KMS-11 (cell line): ENCODE data around the gene NOC4L.

Source experiments
- H2AFZ ChIP-seq: fragments of 200-600 bp; sonication (generic); 2 replicates; pipeline ENCODE4 v1.6.1; 2016; ENCODE audit warnings: antibody characterized with exemption, mixed run types, low read depth
- H3K27ac ChIP-seq: fragments of 200-600 bp; sonication (generic); 2 replicates; pipeline ENCODE4 v1.6.1; 2016; ENCODE audit warnings: mild to moderate bottlenecking, mixed run types
- H3K27me3 ChIP-seq: fragments of 200-600 bp; sonication (generic); 2 replicates; pipeline ENCODE4 v1.6.1; 2017; ENCODE audit warnings: mild to moderate bottlenecking, low read depth, mixed run types, moderate library complexity; ENCODE audit not compliant: insufficient read depth
- H3K36me3 ChIP-seq: fragments of 200-600 bp; sonication (generic); 2 replicates; pipeline ENCODE4 v1.6.1; 2017; ENCODE audit warnings: mild to moderate bottlenecking, mixed run types; ENCODE audit not compliant: insufficient read depth
- H3K4me1 ChIP-seq: fragments of 200-600 bp; sonication (generic); 2 replicates; pipeline ENCODE4 v1.6.1; 2016; ENCODE audit warnings: mild to moderate bottlenecking, low read depth, mixed run types; ENCODE audit not compliant: poor library complexity, severe bottlenecking
- H3K4me2 ChIP-seq: fragments of 200-600 bp; sonication (generic); 2 replicates; pipeline ENCODE4 v1.7.0; 2016; ENCODE audit warnings: mild to moderate bottlenecking, mixed run types
- H3K4me3 ChIP-seq: fragments of 200-600 bp; sonication (generic); IDR thresholded peaks from 2 replicates; pipeline ENCODE4 v1.6.1; 2017; ENCODE audit warnings: low read depth, low read length, mixed read lengths; ENCODE audit not compliant: insufficient read depth
- H3K79me2 ChIP-seq: fragments of 200-600 bp; sonication (generic); 2 replicates; pipeline ENCODE4 v1.6.1; 2016; ENCODE audit warnings: low read depth, mixed run types; ENCODE audit not compliant: insufficient read depth
- H3K9ac ChIP-seq: fragments of 200-600 bp; sonication (generic); 2 replicates; pipeline ENCODE4 v1.6.1; 2016; ENCODE audit warnings: mild to moderate bottlenecking, mixed run types
- H4K20me1 ChIP-seq: fragments of 200-600 bp; sonication (generic); 2 replicates; pipeline ENCODE4 v1.6.1; 2016; ENCODE audit warnings: mild to moderate bottlenecking, mixed run types; ENCODE audit not compliant: insufficient read depth
- CTCF ChIP-seq: fragments of 200-600 bp; sonication (generic); conservative IDR thresholded peaks from 2 replicates; pipeline ENCODE4 v1.6.1; 2017; ENCODE audit warnings: low read depth, mild to moderate bottlenecking, antibody characterized with exemption, low read length, moderate library complexity, mixed read lengths

Gene NOC4L

GRCh38 chr12:132199526-132200319 is 55.5 kb downstream of the NOC4L start:
- H3K9ac ChIP-seq, result no peak overlapping the region
- TF ChIP-seq CTCF, result no peak
- H3K36me3 ChIP-seq, result no peaks in the 10 kb centered on the region
- H4K20me1 ChIP-seq, result no peaks in the 10 kb centered on the region
- H3K27me3 ChIP-seq, result peaks cover 10% of the 10 kb centered on the region; the same call in 1 of the 2 replicates
- no peaks in the 10 kb centered on the region for H3K79me2 ChIP-seq
- H3K4me2 ChIP-seq, result no peak overlapping the region
- H3K4me1 ChIP-seq, result no peaks in the 10 kb centered on the region
- no peak overlapping the region for H3K4me3 ChIP-seq
- no peak overlapping the region for H2AFZ ChIP-seq
- no peak overlapping the region for H3K27ac ChIP-seq

DNA sequence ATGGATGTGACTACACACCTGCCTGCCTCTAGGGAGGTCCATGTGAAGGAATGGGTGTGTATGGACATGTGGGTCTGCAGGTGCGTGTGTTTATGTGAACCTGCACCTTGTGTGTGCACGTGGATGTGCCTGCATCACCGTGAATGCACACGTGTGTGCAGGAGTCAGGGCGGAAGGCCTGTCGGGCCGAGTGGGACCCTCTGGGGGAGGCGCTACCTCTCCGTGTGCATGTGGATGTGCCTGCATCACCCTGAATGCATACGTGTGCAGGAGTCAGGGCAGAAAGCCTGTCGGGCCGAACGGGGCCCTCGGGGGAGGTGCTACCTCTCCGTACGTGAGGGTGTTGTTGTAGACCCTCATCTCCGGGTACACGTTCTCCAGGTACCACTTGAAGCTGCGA is 56.5 kb downstream of the NOC4L start:
- Histone ChIP-seq H4K20me1 (no peaks in the 10 kb centered on the region), H3K4me1 (no peaks in the 10 kb centered on the region), H3K9ac (no peak overlapping the region), H3K36me3 (no peaks in the 10 kb centered on the region), H2AFZ (no peak overlapping the region), H3K79me2 (no peaks in the 10 kb centered on the region), H3K27me3 (peaks cover 10% of the 10 kb centered on the region; the same call in 1 of the 2 replicates), H3K27ac (no peak overlapping the region), H3K4me3 (no peak overlapping the region), H3K4me2 (no peak overlapping the region)
- TF ChIP-seq CTCF, result no peak

DNA sequence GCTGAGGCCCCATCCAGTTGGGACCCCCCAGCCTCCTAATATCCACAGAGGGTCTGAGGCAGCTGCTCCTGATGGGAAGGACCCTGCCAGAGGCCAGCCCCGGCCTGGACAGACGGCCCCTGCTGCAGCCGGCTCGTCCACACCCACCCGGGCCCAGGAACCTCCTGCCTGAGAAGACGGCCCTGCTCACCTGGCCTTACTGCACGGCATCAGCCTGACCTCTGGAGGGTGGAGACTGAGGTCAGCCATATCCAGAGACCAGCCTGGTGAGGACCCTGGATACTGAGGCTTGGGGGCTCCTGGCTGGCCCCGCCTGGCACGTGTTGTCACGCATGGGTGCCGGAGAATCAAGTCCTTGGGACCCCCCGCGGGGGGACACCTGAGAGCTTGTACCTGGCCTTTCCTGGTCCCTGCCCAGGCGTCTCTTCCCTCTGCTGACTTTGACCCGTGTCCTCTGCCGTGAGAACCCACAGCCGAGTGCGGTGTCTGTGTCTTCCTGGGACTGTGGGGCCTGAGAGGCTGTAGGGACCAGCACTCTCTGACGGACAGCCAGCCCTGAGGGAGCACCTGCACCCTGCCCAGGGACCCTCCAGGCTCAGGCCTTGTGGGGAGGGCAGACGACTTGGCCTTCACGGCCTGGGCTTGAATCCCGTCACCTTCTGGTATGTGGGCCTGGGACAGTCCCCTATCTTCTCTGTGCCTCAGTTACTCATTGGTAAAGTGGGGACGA is 57.3 kb downstream of the NOC4L start:
- TF ChIP-seq CTCF, result no peak
- Histone ChIP-seq H3K36me3 (no peaks in the 10 kb centered on the region), H3K4me1 (no peaks in the 10 kb centered on the region), H3K9ac (no peak overlapping the region), H4K20me1 (no peaks in the 10 kb centered on the region), H3K79me2 (no peaks in the 10 kb centered on the region), H3K27ac (no peak overlapping the region), H3K4me2 (no peak overlapping the region), H3K4me3 (no peak overlapping the region), H3K27me3 (peaks cover 10% of the 10 kb centered on the region; the same call in 1 of the 2 replicates), H2AFZ (no peak overlapping the region)
